ENCODE results near the gene TRMT44.
"Not testable (repeated sequence)": the region's sequence is repeated elsewhere in the genome, so short reads cannot be mapped to it uniquely, and the experiment has no call there.

TRMT44 gene

DNA sequence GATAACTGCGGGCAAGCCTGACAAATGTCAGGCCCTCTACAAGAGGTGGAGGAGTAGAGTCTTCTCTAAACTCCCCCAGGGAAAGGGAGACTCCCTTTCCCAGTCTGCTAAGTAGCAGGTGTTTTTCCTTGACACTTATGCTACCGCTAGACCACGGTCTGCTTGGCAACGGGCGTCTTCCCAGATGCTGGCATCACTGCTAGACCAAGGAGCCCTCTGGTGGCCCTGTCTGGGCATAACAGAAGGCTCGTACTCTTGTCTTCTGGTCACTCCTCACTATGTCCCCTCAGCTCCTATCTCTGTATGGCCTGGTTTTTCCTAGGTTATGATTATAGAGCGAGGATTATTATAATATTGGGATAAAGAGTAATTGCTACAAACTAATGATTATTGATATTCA lies 33.7 kb upstream of the TRMT44 start:
- not testable (repeated sequence) for DNase-seq (ENCODE audit: low read depth)

DNA sequence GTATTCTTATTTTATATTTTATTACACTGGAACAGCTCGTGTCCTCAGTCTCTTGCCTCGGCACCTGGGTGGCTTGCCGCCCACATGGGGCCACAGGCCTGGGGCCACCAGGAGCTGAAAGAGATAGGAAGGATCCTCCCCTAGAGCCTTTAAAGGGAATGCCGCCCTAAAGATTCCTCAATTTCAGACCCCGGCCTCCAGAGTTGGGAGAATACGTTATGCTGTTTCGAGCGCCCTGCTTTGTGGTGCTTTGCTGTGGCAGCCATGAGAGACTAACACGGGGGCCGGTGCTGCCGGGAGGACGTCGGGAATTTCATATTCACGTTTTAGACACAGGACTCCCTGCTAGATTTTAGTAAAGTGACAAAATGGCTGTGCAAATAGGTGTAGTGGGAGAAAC lies 33.3 kb upstream of the TRMT44 start:
- DNase-seq (ENCODE audit: low read depth): no peak

DNA sequence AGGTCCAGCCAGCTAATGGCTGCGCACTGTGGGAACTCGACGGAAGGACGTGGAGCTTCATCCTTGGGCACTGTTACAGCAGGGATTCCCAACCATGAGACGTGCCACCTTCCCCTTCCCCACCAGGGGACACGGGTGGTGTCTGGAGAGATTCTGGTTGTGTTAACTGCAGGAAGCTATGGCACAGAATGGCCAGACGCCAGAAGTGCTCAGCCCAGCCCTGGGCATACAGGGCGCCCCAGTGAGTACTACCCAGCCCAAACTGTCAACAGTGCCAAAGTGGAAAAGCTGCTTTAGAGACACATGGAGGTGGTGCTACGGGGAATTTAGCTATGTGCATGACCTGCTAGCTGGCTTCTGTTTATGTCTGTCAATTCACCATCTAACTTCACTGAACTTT lies 32.8 kb upstream of the TRMT44 start:
- no peak for DNase-seq (ENCODE audit: low read depth)

DNA sequence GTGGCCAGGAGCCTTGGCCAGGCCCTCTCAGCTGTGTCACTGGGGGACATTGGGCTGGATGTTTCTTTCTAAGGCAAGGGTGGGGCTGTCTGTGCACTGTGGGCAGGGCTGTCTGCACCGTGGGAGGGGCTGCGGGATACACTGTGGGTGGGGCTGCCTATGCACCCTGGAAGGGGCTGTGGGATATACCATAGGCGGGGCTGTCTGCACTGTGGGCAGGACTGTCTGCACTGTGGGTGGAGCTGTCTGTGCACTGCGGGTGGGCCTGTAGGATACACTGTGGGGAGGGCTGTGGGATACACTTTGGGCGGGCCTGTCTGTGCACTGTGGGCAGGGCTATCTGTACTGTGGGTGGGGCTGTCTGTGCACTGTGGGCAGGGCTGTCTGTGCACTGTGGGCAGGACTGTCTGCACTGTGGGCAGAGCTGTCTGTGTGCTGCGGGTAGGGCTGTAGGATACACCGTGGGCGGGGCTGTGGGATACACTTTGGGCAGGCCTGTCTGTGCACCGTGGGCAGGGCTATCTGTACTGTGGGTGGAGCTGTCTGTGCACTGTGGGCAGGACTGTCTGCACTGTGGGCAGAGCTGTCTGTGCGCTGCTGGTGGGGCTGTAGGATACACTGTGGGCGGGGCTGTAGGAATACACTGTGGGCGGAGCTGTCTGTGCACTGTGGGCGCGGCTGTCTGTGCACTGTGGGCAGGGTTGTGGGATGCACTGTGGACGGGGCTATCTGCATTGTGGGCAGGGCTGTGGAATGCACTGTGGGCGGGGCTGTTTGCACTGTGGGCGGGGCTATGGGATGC lies 31.1 kb upstream of the TRMT44 start:
- DNase-seq (ENCODE audit: low read depth): peak; percentile 20

DNA sequence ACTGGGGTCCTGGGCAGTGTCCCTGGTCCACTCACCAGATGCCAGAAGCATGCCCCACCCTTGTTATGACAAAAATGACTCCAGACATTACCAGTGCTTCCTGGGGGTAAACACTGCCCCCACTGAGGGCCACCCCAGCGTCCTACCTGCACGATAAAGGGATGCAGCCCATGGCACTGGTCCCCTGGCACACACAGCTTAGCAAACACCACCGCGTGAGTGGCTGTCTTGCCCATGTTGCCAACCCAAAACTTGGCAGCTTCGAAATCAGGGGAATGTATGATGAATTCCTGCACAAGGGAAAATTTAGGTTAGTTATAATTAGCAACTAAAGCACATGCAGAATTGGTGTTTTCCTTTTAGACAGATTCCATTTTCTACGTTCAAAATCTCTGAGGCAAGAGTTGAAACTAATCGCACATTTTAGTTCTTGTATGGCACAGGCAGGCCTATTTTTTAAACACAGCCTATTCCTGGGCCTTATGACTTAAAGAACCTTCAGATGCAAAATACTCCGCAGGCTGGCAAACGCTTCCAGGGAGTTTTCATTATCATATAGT lies 30.4 kb upstream of the TRMT44 start:
- DNase-seq (ENCODE audit: low read depth): no peak

DNA sequence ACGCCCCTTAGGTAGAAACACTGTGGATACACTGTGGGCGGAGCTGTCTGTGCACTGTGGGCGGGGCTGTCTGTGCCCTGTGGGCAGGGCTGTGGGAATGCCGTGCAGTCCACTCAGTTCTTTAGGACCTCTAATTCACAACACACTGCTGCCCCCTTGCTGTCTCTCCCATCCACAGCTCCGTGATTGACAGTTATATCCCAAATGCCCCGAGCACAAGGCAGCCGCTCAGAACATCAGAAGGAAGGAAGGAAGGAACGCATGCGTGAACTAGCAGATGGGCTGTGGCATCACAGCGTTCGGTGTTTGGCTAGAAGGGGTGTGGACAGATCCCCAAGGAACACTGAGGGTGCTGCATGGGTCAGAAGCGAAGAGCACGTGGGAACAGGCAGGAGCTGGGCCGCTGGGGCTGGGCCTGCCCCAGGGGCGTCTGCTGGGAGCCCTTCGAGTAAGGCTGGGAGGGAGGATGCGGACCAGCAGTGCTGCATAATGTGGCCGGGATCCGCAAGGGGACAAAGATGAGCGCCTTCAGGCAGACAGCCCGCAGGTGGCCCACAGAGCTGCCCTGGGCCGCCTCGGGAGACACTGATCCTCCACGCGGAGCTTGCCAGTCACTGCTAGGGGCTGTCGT lies 29.8 kb upstream of the TRMT44 start:
- DNase-seq (ENCODE audit: low read depth): no peak

DNA sequence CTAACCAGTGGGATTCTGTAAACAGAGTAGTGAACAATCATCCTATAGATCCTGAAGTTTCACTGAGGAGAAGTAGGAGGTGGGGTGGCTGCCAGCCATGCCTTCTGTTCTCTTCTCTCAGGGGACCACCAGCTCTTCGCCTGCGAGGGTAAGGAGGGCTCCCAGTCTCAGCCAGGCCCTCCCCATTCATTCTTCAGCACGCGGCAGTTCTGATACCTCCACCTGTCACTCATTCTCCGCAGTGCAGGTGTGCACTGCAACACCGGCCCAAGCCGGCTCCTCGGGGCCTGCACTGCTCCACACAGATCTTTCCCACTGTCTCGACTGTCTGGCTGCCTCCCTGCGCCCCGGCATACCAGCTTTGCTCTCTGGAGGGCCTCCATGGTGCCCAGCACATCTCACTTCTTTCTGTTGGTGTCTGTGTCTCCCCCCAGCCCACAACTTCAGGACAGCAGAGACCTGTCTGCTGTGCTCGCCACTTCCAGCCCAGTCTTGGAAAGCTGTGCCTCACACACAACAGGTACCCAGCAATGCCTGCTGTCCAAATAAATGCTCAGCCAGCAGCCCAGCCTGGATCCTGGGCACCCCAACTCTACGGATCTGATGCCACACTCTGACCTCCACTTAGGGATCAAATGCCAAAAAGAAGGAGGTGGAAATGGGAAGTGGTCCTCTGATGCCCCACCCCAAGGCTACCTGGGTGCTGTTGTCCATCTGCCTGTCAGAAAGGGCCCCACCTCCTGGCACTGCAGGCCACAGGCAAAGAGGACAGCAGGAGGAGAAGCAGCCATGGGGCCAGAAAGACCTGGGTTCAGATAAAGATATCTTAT lies 29.0 kb upstream of the TRMT44 start:
- DNase-seq (ENCODE audit: low read depth): no peak

DNA sequence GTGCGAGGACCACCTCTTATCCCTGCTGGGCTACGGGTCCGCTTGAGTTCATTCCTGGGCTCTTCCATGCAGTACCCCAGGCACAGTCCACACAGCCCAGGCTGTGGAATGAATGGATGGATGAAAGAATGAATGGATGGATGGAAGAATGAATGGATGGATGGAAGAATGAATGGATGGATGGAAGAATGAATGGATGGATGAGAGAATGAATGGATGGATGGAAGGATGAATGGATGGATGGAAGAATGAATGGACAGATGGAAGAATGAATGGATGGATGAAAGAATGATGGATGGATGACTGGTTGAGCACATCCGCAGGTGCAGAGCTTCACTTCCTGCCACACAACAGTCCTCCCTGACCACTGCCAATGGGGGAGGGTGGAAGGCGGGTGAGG lies 28.3 kb upstream of the TRMT44 start:
- no peak for DNase-seq (ENCODE audit: low read depth)

DNA sequence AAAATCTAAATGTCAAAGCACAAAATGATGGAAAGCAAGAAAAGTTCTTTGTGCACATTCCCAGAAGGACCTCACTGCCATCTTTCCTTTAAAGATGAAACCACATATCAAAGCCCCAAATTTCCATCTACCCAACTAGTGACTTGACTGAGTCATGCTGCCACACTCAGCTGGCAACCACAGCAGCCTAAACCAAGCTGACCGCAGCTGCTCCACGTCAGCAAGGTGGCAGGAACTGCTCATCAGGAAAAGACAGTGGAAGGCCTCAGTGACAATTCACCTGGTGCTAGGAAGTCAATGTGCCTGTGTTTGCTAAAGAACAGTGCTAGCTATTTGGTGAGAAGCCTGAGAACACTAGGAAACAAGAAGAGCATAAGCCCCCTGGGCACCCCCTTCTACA lies 26.2 kb upstream of the TRMT44 start:
- DNase-seq (ENCODE audit: low read depth): no peak

DNA sequence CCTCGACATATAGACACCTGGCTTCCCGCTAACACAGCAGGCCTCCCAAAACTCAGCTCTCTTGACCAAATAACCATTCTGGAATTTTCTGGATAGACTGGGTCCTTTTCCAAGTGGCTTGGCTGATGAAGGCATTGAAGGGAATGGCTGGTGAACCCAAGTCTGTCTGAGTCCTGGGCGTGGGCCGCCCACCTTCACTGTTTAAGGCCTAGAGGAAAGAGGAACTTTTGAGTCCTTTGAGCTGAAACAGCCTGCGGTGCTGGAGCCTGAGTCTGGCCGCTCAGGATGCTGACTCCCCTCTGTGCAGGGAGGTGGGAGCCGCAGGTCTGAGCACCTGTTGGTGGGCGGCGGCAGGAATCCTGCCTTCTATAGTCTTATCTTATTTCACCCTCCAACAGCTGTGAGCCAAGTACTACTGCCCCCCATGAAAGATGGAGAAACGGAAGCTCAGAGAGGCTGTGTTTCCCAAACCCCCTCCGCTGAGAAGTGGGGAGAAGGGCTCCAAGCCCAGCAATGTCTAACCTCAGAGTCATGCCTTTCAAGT lies 23.4 kb upstream of the TRMT44 start:
- no peak for DNase-seq (ENCODE audit: low read depth)

DNA sequence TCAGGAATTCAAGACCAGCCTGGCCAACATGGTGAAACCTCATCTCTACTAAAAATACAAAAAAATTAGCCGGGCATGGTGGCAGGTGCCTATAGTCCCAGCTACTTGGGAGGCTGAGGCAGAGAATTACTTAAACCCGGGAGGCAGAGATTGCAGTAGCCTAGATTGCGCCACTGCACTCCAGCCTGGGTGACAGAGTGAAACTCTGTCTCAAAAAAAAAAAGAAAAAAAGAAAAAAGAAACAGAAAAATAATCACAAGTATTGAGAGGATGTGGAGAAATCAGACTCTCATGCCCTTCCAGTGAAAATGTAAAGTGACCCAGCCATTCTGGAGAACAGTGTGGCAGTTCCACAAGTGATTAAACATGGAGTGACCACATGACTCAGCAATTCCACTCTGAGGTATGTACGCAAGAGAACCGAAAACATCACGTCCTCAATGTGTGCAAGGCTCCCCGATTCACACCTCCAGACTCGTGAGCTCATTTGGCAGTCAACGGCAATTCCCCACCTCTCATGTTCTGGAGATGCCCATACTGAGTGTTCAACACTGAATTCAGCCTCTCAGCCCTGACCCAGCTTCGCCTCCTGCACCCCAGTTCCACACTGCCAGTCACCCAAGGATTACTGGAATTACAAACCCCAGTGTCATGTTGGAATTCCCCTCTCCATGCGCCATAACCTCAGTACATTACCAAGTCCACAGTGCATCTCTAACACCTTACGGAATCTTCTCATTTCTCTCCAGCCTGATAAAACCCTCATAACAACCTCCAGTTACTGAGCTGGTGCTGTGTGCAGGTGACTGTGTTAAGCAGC lies 21.1 kb upstream of the TRMT44 start:
- no peak for DNase-seq (ENCODE audit: low read depth)

DNA sequence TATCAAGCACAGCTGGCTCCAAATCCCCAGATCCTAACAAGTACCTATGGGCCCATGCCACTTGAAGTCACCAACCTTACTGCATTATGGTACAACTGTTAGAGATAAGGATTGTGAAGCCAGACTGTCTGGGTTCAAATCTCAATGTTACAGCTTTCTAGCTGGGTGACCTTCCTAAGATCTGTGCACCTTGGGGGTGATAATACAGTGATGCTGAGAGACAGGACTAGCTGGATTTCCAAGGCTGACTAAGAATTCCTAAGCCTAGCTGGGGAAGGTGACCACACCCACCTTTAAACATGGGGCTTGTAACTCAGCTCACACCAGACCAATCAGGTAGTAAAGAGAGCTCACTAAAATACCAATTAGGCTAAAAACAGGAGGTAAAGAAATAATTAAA lies 20.4 kb upstream of the TRMT44 start:
- DNase-seq (ENCODE audit: low read depth): not testable (repeated sequence)

DNA sequence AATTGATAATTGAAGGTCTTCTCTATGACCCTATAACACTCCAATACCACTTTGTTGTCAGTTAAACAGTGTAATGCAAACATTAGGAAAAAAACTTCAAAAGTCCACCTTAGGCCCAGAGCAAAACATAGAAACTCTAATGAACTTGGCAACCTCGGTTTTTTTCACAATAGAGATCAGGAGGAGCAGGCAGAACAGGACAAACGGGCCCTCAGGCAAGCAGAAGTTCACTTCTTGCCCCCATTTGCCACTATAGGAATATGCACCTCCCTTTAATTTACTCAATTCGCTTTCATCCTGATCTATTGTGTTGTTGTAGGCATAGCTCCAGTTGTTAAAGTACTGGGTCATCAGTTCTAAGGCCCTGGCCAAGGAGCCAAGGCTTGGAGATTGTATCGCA lies 18.2 kb upstream of the TRMT44 start:
- no peak for DNase-seq (ENCODE audit: low read depth)

DNA sequence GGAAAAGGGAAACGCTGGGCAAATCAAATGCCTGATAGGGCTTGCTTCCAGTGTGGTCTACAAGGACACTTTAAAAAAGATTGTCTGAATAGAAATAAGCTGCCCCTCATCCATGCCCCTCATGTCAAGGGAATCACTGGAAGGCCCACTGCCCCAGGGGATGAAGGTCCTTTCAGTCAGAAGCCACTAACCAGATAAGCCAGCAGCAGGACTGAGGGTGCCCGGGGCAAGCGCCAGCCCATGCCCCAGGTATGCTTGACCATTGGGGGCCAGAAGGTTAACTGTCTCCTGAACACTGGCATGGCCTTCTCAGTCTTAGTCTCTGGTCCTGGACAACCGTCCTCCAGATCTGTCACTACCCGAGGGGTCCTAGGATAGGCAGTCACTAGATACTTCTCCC lies 17.8 kb upstream of the TRMT44 start:
- no peak for DNase-seq (ENCODE audit: low read depth)

DNA sequence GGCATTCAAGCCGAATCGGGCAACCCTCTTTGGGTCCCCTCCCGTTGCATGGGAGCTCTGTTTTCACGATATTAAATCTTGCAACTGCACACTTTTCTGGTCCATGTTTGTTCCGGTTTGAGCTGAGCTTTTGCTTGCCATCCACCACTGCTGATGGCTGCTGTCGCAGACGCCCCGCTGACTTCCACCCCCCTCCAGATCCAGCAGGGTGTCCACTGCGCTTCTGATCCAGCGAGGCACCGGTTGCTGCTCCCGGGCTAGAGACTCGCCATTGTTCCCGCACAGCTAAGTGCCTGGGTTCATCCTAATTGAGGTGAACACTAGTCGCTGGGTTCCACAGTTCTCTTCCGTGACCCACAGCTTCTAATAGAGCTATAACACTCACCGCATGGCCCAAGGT lies 13.3 kb upstream of the TRMT44 start:
- DNase-seq (ENCODE audit: low read depth): no peak

DNA sequence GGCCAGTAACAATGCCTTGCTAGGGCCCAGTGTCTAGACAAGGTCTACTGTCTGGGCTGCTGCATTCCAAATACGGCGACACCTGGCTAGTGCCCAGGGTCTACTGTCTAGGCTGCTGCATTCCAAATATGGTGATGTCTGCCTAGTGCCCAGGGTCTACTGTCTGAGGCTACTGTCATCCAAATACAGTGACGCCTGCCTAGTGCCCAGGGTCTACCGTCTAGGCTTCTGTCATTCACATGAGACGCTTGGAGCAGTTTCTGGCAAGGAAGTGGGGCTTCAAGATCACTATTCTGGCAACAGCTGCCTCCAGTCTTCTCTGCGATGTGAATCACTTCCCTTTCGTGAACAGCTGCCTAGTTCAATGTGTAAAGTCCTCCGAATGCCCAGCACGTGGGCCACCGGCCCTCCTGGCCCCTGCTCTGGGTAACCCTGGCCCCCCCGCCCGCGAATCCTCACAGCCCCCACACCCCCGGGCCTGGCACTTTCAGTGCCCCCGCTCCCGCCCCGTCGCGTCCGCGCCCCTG lies 12.8 kb upstream of the TRMT44 start:
- no peak for DNase-seq (ENCODE audit: low read depth)

DNA sequence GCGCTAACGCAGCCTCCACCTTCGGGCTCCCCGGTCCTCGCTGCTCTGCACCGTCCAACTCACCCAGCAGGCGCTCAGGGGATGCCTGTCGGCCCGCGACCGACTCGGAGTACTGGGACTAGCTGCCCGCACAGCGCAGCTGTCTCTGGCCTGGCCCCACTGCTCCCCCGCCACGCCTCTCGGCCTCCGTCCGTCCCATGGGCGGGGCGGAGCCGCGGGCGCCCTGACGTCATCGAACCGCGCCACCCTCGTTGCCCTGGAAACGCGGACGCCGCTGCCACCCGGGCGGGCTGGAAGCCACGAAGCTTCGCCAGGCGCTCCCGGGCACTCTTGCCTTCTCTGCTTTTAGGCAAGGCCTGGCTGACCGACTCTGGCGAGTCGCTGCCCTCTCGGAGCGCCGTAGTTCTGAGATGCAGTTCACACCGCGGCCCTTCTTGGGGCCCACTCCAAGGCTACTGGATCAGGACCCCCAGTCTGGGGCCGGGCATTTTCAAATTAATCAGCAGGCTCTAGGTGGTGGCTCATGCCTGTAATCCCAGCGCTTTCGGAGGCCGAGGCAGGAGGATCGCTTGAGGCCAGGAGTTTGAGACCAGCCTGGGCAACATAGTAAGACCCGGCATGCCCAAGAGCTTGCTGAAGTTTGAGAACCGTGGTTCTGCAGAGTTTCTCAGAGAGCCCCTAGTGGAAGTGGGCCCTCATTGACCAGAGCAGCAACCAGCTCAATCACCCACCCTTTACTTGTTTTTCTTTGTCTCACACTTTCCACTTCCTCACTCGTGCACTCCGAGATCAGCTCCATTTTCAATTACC lies 12.1 kb upstream of the TRMT44 start:
- peak; percentile 91 for DNase-seq (ENCODE audit: low read depth)

DNA sequence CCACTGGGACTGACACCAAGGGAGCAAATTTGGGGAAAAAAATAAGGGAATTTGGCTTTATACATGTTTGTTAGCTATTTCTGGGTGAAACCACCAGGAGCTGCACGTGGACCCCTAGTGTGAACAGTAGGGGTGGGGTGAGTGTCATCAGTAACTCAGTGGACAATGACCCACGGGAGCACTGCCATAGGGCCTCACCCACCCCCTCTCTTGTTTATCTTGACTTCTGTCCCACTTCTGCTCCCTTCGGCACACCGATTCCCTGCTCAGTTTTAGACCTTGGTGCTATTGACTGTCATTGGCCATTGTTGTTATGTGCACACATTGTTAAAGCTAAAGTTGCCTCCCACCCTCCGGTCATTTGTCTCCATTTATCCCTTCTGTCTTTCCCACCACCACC lies 9.0 kb upstream of the TRMT44 start:
- no peak for DNase-seq (ENCODE audit: low read depth)

DNA sequence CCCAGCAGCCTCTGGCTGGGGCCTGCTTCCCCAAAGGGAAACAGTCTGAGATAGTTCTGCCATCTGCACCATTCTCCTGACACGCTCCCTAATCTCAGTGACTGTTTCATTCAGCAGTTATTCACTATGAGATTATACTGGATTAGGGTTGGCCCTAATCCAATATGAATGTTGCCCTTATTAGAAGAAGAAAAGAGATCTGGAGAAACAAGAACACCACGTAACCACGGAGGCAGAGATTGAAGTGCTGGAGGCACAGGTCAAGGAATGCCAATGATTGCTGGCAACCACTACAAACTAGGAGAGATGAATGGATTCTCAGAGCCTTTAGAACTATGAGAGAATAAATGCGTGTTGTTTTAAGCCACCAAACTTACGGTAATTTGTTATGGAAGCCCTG lies 7.4 kb upstream of the TRMT44 start:
- DNase-seq (ENCODE audit: low read depth): no peak

Measured in stimulated activated CD8-positive, alpha-beta memory T cell treated with anti-CD3 and anti-CD28 coated beads, Interleukin-15, amount 100 ng/mL, for 1 hour (primary cell).